ENCODE measurements around the gene ARHGAP35.

Gene ARHGAP35

DNA sequence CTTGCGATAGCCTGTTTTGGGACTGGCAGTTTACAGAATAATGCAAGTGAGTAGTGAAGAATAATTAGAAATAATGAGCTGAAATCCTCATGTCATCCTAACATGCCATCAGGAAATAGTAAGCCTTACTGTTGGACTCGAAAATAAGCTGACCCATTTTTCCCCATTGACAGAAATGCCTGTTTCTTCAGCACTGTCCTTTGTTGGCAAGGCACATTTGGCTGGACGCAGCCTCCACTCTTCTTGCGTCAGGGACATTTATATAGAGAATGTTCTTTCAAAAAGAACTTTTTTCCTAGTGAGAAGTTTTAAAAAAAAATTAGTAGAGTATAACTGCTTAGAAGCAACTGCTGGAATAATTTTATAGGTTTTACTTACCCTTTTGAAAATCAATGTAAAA is 47.1 kb downstream of the ARHGAP35 start:
- DNase-seq: no peak

DNA sequence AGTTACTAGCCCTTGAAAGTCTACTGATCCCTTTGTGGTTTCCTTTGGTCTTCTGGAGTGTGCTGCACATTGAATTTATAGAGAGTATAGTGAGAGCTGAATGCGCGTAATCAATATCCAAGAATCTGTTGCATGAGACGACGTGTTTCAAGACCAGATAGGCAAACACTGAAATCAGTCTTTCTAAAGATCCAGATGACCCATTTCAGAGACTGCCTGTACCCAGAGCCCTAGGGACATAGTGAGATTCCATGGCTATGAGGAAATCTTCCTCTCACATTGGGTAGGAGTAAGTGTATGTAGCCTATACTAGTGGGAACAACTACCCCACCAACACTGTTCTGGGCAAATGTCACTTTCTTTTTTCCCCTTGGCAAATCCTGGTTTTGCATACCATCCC is 48.6 kb downstream of the ARHGAP35 start:
- no peak for DNase-seq
